HG03108 (cell line): Measurements from ENCODE around the gene UGT2B7.

Experiments
- ATAC-seq: cut with Tn5 transposase; IDR thresholded peaks from one replicate; pipeline ENCODE4 v1.9.1; 2021; ENCODE audit warnings: moderate library complexity; ENCODE audit not compliant: unreplicated experiment

Gene UGT2B7

DNA sequence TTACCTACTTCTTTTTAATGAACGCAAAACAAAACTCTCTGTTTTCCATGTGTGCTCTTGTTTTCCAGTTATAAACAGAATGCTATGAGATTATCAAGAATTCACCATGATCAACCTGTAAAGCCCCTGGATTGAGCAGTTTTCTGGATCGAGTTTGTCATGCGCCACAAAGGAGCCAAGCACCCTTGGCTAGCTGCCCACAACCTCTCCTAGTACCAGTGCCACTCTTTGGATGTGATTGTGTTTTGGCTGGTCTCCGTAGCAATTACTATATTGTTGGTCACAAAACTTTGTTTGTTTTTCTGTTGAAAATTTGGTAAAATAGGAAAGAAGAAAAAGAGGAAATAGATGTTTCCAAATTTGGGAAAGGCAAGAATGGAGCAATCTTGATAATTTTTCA, 51.1 kb downstream of the UGT2B7 start:
- no peak for ATAC-seq

DNA sequence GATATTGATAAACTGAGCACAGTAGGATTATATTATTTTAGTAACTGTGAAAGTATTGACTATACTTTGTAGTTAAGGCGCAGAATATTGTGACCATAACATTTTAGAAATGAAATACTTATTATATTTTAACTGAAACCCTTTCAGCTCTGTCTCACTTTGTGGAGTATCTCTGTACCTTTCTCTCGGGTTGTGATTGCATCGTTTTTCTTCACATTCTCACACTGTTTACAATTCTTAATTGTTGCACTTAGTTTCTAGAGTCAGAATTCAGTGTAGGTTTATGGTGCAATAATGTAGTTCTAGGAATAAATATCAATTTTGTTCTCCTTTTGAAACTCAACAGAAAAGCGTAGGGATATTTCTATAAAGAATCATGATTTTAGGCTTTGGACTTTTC, 57.7 kb downstream of the UGT2B7 start:
- ATAC-seq, result no peak

- no peak for ATAC-seq
These were observed 60.6 kb downstream of the UGT2B7 start for GRCh38 chr4:69156913-69157312.
